Stimulated activated CD4-positive, alpha-beta T cell treated with anti-CD3 and anti-CD28 coated beads, TNF-alpha, amount 100 ng/mL, for 24 hours (primary cell): ENCODE results near the gene HINT2.

ENCODE experiments used
- DNase-seq, 3 experiments: peaks; one replicate each; pipeline ENCODE4 v3.0.0-alpha.2; 2020; ENCODE audit warnings: low read depth in 3 of 3

Gene HINT2

GRCh38 chr9:35814841-35815543, at the start of gene HINT2:
TSS of gene HINT2 (minus strand) at chr9:35815042. CDS start at chr9:35814979, 63 bp downstream.
- peak; percentile 93 to 99 (median 95) for DNase-seq

- DNase-seq, result no peak
Measured at GRCh38 chr9:35863583-35863982, 48.7 kb upstream of the HINT2 start.

- no peak for DNase-seq
Measured at GRCh38 chr9:35862328-35862727, 47.5 kb upstream of the HINT2 start.

GRCh38 chr9:35861161-35861897, 46.5 kb upstream of the HINT2 start:
- no peak for DNase-seq

DNA sequence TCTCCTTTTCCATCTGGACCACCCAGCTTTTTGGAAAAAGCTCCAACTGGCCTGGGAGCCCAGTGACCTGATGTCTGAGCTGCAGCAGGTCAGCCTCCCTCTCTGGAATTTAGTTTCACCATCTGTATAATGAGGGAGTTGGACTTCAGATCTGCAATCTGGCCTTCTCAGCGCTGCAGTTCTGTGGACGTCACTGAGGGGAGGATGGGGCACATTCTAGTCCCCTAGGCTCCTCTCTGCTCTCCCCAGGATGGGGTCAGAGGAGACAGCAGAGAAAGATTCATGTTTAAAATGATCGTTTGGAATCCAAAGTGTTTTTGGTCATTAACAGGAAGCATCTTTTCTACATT, 45.1 kb upstream of the HINT2 start:
- no peak for DNase-seq

DNA sequence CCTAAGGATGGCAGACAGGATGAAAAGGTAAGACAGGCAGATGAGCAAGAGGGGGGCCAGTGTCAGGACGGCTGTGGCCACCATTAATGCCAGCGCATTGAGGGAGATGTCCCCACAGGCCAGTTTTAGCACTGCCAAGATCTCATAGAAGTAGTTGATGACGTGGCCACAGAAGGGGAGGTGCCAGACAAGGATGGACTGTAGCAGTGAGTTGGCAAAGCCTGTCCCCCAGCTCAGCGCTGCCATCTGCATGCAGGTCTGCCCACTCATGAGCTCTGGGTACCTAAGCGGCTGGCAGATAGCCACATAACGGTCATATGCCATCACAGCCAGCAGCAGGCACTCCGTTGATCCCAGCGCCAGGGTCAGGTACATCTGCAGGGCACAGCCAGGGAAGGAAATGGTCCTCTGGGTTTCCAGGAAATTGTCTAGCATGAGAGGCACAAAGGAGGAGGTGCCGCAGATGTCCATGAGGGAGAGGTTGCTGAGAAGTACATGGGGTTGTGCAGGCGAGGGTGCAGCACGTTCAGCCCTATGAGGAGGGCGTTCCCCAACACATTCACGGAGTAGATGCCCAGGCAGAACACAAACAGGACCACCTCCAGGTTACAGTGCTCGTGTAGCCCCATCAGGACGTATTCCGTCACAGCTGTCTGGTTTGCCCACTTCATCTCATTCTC, 44.6 kb upstream of the HINT2 start:
- no peak for DNase-seq

DNA sequence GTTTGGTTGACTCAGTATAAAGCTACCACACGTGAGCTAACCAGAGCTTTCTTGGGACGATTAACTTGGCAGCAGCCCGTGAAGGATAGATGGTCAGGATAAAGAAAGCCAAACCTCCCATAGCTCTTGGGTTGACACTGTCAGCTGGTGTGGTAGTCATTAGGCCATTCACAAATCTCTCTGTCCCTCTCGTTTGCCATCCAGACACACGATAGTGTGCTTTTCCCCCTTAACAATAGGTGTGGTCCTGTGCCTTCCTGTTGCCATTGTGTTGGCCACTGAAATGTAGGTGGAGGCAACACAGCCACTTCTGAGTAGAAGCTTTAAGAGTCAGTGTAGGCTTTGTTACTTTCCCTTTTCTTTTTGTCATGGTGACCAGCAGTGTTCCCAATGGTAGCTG, 43.6 kb upstream of the HINT2 start:
- DNase-seq, result no peak

DNA sequence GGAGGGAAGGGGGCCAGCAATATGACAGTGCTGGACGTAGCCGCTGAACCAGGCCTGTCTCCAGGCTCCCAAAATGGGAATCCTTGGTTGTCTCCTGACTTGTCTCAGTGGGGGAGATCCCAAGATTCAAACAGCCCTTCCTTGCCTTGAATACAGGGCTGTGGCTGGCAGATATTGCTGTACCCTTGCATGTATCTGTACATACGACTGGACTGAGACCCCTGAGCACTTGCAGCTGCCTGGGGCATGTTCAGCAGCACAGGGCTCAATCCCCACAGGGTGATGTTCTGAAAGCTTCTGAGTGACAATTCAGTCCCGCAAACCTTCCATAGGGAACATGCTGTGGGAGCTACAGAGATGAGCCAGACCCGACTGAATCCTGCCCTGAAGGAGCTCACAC, 42.0 kb upstream of the HINT2 start:
- no peak for DNase-seq

- no peak for DNase-seq
Measured at GRCh38 chr9:35856206-35856605, 41.4 kb upstream of the HINT2 start.

GRCh38 chr9:35854091-35854762, 39.4 kb upstream of the HINT2 start:
- no peak for DNase-seq

DNA sequence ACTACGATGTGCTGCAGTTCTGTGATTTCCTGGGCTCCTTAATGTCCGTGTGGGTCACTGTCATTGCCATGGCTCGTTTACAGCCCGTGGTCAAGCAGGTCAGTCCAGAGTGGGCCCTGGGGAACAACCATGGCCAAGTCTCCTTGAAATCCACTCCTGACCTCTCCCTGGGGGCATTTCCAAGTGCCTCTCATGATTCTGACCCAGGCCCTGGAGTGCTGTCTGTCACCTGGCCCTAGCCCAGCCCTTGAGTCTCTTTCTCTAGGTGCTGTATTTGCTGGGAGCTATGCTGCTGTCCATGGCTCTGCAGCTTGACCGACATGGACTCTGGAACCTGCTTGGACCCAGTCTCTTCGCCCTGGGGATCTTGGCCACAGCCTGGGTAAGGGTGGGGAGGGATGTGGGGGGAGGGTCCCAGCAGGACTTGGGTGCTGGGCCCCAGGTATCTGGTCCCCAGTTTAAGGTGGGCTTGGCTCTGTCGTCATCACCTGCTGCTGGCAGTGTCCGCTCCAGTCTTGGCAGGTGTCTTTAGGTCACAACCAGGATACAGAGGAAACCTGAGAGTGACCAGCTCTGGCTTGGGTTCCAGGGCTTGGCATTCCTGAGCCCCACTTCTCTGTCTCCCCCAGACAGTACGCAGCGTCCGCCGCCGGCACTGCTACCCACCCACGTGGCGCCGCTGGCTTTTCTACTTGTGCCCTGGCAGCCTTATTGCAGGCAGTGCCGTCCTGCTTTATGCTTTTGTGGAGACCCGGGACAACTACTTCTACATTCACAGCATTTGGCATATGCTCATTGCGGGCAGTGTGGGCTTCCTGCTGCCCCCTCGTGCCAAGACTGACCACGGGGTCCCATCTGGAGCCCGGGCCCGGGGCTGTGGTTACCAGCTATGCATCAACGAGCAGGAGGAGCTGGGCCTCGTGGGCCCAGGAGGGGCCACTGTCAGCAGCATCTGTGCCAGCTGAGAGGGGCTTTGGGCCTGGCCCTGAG, 38.3 kb upstream of the HINT2 start:
- no peak for DNase-seq

DNA sequence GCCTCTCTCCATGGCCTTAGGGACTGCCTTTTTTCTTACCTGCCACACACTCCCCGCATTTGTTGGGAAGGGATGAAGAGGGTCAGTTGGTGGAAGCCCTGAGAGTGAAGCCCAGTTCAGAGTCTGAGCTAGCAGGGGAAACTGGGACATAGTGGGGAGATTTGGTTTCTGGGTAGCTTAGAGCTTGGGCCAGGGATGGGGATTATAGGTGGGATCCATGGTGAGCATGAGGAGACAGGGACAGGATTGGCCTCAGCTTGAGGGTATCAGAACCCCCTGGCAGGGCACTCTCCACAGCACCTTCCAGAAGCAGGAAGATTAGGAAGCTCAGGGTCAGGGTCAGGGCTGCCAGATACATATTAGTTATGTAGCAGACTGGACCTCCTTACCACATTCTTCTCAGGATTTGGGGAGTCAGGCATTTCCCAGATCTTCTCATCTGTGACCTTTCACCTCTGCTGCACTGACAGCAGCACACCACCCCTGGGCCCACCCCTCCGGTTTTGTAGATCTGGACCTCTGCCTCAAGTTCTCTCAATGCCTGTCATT, 37.5 kb upstream of the HINT2 start:
- no peak for DNase-seq

- DNase-seq, result peak in 1 of 3 experiments; percentile 24
Measured at GRCh38 chr9:35847792-35848572, 33.1 kb upstream of the HINT2 start.

DNA sequence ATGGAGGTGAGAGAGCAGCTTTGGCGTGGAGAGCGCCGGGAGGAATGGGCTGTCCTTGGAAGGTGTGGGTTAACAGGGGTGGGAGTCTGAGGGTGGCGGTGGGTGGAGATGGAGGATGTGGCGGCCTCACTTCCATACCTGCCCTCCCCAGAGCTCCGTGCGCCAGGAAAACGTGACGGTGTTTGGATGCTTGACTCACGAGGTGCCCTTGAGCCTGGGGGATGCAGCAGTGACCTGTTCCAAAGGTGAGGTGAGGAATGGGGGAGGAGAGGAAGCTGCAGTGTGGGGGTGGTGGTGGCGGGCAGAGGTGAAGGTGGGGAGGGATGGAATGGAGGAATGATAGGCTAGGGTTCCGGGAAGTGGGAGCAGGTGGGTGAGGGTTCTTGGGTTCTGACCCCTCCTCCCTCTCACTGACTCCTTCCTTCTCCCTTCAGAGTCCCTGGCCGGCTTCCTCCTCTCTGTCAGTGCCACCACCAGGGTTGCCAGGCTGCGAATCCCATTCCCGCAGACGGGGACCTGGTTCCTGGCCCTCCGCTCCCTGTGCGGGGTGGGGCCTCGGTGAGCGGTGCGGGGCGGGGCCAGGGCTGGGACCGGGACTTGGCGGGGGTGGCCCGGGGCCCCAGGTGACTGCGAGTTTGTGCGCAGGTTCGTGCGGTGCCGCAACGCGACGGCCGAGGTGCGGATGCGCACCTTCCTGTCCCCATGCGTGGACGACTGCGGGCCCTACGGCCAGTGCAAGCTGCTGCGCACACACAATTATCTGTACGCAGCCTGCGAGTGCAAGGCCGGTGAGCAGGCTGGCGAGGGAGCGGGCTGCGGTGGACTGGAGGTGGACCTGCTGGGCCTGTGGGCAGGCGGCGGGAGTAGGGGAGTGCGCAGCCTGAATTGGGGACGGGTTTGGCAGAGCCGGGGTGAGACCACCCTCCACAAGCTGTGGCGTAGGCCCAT, 31.3 kb upstream of the HINT2 start:
- DNase-seq, result no peak

GRCh38 chr9:35844628-35845270, 29.9 kb upstream of the HINT2 start:
- no peak for DNase-seq

GRCh38 chr9:35842795-35843194, 28.0 kb upstream of the HINT2 start:
- DNase-seq, result no peak

- DNase-seq, result no peak
Measured at GRCh38 chr9:35842020-35842745, 27.3 kb upstream of the HINT2 start.

GRCh38 chr9:35841645-35841900, 26.7 kb upstream of the HINT2 start:
- no peak for DNase-seq
